Trophoblast cell (in vitro differentiated cells and primary cell): Measurements from ENCODE around the gene USP36.
A peak's percentile ranks its signal among the peaks of the same experiment; 100 is the strongest.

Source experiments
- DNase-seq, 2 donors: peaks; one replicate each; pipeline ENCODE4 v3.0.0-alpha.2; 2016
- H2AFZ ChIP-seq: 2 replicates; pipeline ENCODE4 v1.6.1; 2013; ENCODE audit warnings: low read length, moderate library complexity, mild to moderate bottlenecking; ENCODE audit not compliant: insufficient read depth, poor library complexity
- H2AK5ac ChIP-seq: 2 replicates; pipeline ENCODE4 v1.6.1; 2013; ENCODE audit warnings: mild to moderate bottlenecking, low read length
- H2BK120ac ChIP-seq: 2 replicates; pipeline ENCODE4 v1.6.1; 2013; ENCODE audit warnings: low read length, mild to moderate bottlenecking, moderate library complexity; ENCODE audit not compliant: insufficient read depth, poor library complexity
- H2BK12ac ChIP-seq: 2 replicates; pipeline ENCODE4 v1.6.1; 2013; ENCODE audit warnings: mild to moderate bottlenecking, low read length, moderate library complexity
- H2BK5ac ChIP-seq: 2 replicates; pipeline ENCODE4 v1.6.1; 2013; ENCODE audit warnings: low read length, low read depth, moderate library complexity, mild to moderate bottlenecking; ENCODE audit not compliant: poor library complexity
- H3K14ac ChIP-seq: 2 replicates; pipeline ENCODE4 v1.6.1; 2013; ENCODE audit warnings: mild to moderate bottlenecking, low read length
- H3K18ac ChIP-seq: 2 replicates; pipeline ENCODE4 v1.6.1; 2013; ENCODE audit warnings: mild to moderate bottlenecking, low read length
- H3K23ac ChIP-seq: 2 replicates; pipeline ENCODE4 v1.6.1; 2013; ENCODE audit warnings: low read length
- H3K27ac ChIP-seq: 2 replicates; pipeline ENCODE4 v1.5.1; 2013; ENCODE audit warnings: low read depth, mild to moderate bottlenecking, inconsistent platforms, low read length, moderate library complexity
- H3K27me3 ChIP-seq: 2 replicates; pipeline ENCODE4 v1.6.1; 2013; ENCODE audit warnings: inconsistent platforms, mild to moderate bottlenecking, low read length, moderate library complexity; ENCODE audit not compliant: insufficient read depth
- H3K36me3 ChIP-seq, 2 experiments: 1 replicate in 1 of 2; 2 replicates in 1 of 2; pipeline ENCODE4 v1.6.1; 2013; ENCODE audit warnings: low read length in 2 of 2, mild to moderate bottlenecking in 2 of 2, moderate library complexity in 1 of 2; ENCODE audit not compliant: insufficient read depth in 2 of 2, control insufficient read depth in 1 of 2
- H3K4ac ChIP-seq: 2 replicates; pipeline ENCODE4 v1.6.1; 2013; ENCODE audit warnings: low read depth, mild to moderate bottlenecking, low read length, moderate library complexity
- H3K4me1 ChIP-seq, 2 experiments: 1 replicate in 1 of 2; 2 replicates in 1 of 2; pipeline ENCODE4 v1.6.1; 2013; ENCODE audit warnings: low read length in 2 of 2, mild to moderate bottlenecking in 2 of 2, moderate library complexity in 1 of 2; ENCODE audit not compliant: insufficient read depth in 2 of 2, control insufficient read depth in 1 of 2
- H3K4me2 ChIP-seq: 2 replicates; pipeline ENCODE4 v1.6.1; 2013; ENCODE audit warnings: inconsistent platforms, mild to moderate bottlenecking, low read length, moderate library complexity
- H3K4me3 ChIP-seq: 2 replicates; pipeline ENCODE4 v1.5.1; 2013; ENCODE audit warnings: mild to moderate bottlenecking, low read depth, low read length, inconsistent platforms
- H3K79me1 ChIP-seq: one replicate; pipeline ENCODE4 v1.6.1; 2013; ENCODE audit warnings: low read length
- H3K79me2 ChIP-seq: 2 replicates; pipeline ENCODE4 v1.6.1; 2013; ENCODE audit warnings: low read length, mild to moderate bottlenecking; ENCODE audit not compliant: control insufficient read depth, insufficient read depth, poor library complexity
- H3K9ac ChIP-seq: 2 replicates; pipeline ENCODE4 v1.6.1; 2013; ENCODE audit warnings: mild to moderate bottlenecking, low read length
- H3K9me3 ChIP-seq: 2 replicates; pipeline ENCODE4 v1.6.1; 2013; ENCODE audit warnings: low read depth, mild to moderate bottlenecking, control low read depth, inconsistent platforms, low read length; ENCODE audit not compliant: insufficient read depth
- H4K12ac ChIP-seq: 2 replicates; pipeline ENCODE4 v1.6.1; 2013; ENCODE audit warnings: low read depth, mild to moderate bottlenecking, low read length, moderate library complexity
- H4K8ac ChIP-seq: 2 replicates; pipeline ENCODE4 v1.6.1; 2013; ENCODE audit warnings: low read depth, mild to moderate bottlenecking, low read length, moderate library complexity
- H4K91ac ChIP-seq: one replicate; pipeline ENCODE4 v1.6.1; 2013; ENCODE audit warnings: low read depth, mild to moderate bottlenecking, low read length, moderate library complexity
- WGBS: extraction: QIAGEN DNeasy Blood & Tissue Kit; methylation state at CpG from one replicate; pipeline ENCODE4 v1.1.7; 2013; ENCODE audit warnings: missing lambda C conversion rate; ENCODE audit not compliant: insufficient read length, insufficient coverage; ENCODE audit errors: extremely low coverage; 5-methylcytosine and 5-hydroxymethylcytosine counted together

USP36 gene

DNA sequence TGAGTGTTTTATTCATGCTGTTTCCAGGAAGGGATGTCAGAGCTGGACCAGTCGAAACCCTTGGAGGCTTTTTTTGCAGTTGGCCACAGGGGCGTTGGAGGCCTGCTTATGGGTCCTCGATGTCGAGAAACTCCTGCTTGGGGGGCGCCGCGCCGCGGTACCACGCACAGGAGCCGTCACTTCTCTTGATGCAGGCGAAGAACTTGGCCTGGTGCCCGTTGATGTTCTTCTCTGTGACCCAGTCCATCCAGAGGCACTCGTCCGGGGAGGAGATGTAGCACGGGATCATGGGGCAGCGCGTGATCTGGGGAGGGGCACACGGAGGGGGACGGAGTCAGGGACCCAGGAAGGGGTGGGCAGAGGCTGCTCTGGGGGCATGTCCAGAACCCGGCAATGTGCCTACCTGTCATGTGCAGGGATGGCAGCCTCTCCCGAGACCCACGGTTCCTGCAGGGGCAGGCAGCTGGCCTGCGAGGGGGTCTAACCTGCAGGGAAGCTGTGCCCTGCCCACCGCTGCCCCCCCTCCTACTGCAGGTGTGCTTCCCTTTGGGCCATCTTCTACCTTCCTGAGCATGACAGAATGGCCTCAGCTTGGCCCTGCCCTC, 15.0 kb upstream of the USP36 start:
- H3K4me2 ChIP-seq: no peak overlapping the region

DNA sequence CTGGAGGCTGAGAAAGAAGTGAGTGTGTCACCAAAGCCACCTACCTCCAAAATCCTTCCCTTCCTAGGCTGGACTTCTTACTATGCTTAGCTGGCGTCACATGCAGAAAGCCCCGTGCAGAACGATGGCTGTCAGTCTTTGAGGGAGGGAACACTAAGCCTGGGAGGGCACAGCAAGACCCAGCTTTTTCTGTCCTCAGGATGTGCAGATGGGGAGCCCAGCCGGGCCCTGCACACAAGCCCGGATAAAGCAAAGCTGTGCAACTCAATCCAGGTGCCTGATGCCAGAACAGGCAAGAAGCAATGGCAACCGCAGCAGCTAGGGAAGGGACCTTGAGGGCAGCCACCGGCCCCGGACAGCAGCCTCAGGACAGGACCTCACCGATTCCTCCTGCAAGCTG, 13.9 kb upstream of the USP36 start:
- Histone ChIP-seq H3K4me2 (no peak overlapping the region), H3K36me3 (peaks cover 20 to 23% of the 10 kb centered on the region in 2 experiments), H3K23ac (no peak overlapping the region), H2BK5ac (no peak overlapping the region), H4K91ac (no peak overlapping the region), H3K4ac (no peak overlapping the region), H3K4me1 (peaks cover 3 to 7% of the 10 kb centered on the region in 2 experiments), H2AFZ (no peak overlapping the region), H3K27me3 (no peaks in the 10 kb centered on the region), H3K14ac (no peak overlapping the region), H2BK120ac (no peak overlapping the region), H2AK5ac (no peak overlapping the region), H2BK12ac (no peak overlapping the region), H4K12ac (no peak overlapping the region), H3K18ac (no peak overlapping the region), H3K79me1 (no peaks in the 10 kb centered on the region), H4K8ac (no peak overlapping the region), H3K9me3 (no peaks in the 10 kb centered on the region), H3K79me2 (no peaks in the 10 kb centered on the region), H3K27ac (no peak overlapping the region), H3K9ac (no peak overlapping the region), H3K4me3 (no peak overlapping the region)
- no CpG with 5 or more reads among the region's 9 CpGs for whole genome bisulfite sequencing
- DNase-seq: no peak

More for the DNA sequence above, 15.0 kb upstream of the USP36 start:
- H4K12ac ChIP-seq: no peak overlapping the region
- H4K8ac ChIP-seq: no peak overlapping the region
- H3K14ac ChIP-seq: no peak overlapping the region
- no peaks in the 10 kb centered on the region for H3K79me1 ChIP-seq
- no peak overlapping the region for H2AFZ ChIP-seq
- H3K18ac ChIP-seq: no peak overlapping the region
- H2BK12ac ChIP-seq: no peak overlapping the region
- no peak overlapping the region for H2BK5ac ChIP-seq
- H3K79me2 ChIP-seq: no peaks in the 10 kb centered on the region
- WGBS: no CpG with 5 or more reads among the region's 25 CpGs
- peaks cover 3 to 7% of the 10 kb centered on the region in 2 experiments for H3K4me1 ChIP-seq
- H4K91ac ChIP-seq: no peak overlapping the region
- H3K9ac ChIP-seq: no peak overlapping the region
- H3K4me3 ChIP-seq: no peak overlapping the region
- H3K9me3 ChIP-seq: no peaks in the 10 kb centered on the region
- H3K23ac ChIP-seq: no peak overlapping the region
- H2BK120ac ChIP-seq: no peak overlapping the region
- no peaks in the 10 kb centered on the region for H3K27me3 ChIP-seq
- H3K27ac ChIP-seq: no peak overlapping the region
- DNase-seq: no peak
- no peak overlapping the region for H3K4ac ChIP-seq
- H3K36me3 ChIP-seq: peaks cover 23% of the 10 kb centered on the region in 2 experiments
- H2AK5ac ChIP-seq: no peak overlapping the region

- Histone ChIP-seq H3K79me2 (no peaks in the 10 kb centered on the region), H3K23ac (no peak overlapping the region), H3K18ac (no peak overlapping the region), H2AFZ (no peak overlapping the region), H3K9me3 (no peaks in the 10 kb centered on the region), H3K4me3 (no peak overlapping the region), H2AK5ac (no peak overlapping the region), H3K36me3 (peaks cover 20 to 23% of the 10 kb centered on the region in 2 experiments), H2BK5ac (no peak overlapping the region), H4K8ac (no peak overlapping the region), H3K14ac (no peak overlapping the region), H3K4ac (no peak overlapping the region), H3K9ac (no peak overlapping the region), H2BK120ac (no peak overlapping the region), H3K79me1 (no peaks in the 10 kb centered on the region), H3K4me1 (peaks cover 3 to 7% of the 10 kb centered on the region in 2 experiments), H4K12ac (no peak overlapping the region), H3K27me3 (no peaks in the 10 kb centered on the region), H3K4me2 (no peak overlapping the region), H4K91ac (no peak overlapping the region), H2BK12ac (no peak overlapping the region), H3K27ac (no peak overlapping the region)
- DNase-seq: no peak
- WGBS: no CpG with 5 or more reads among the region's 11 CpGs
Observed at GRCh38 chr17:78853926-78854394, 13.3 kb upstream of the USP36 start.

DNA sequence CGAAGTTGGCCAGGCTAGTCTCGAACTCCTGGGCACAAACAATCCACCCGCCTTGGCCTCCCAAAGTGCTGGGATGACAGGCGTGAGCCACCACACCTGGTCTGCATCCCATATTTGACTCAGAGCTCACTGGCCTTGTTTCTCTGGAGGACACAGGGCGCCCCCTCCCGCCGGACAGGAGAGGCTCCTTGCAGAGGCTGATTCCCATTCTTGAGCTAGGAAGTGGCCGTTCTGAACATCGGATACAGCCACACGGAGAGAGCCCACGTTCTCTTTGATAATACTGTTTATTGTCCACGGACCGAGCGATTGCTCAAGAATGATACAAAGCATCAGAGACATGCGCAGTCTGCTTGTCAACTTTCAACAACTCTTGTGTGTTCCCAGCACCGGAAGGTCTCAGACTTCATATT, 12.1 kb upstream of the USP36 start:
- Histone ChIP-seq H2AK5ac (no peak overlapping the region), H3K4me1 (peaks cover 3 to 7% of the 10 kb centered on the region in 2 experiments), H2BK120ac (no peak overlapping the region), H3K79me1 (no peaks in the 10 kb centered on the region), H2BK5ac (no peak overlapping the region), H2BK12ac (no peak overlapping the region), H3K27ac (no peak overlapping the region), H3K36me3 (peaks cover 20 to 23% of the 10 kb centered on the region in 2 experiments), H3K4ac (no peak overlapping the region), H3K9me3 (no peaks in the 10 kb centered on the region), H3K18ac (no peak overlapping the region), H3K4me3 (no peak overlapping the region), H3K23ac (no peak overlapping the region), H4K91ac (no peak overlapping the region), H4K8ac (no peak overlapping the region), H3K14ac (no peak overlapping the region), H3K79me2 (no peaks in the 10 kb centered on the region), H3K9ac (no peak overlapping the region), H2AFZ (no peak overlapping the region), H4K12ac (no peak overlapping the region), H3K27me3 (no peaks in the 10 kb centered on the region), H3K4me2 (no peak overlapping the region)
- no CpG with 5 or more reads among the region's 16 CpGs for WGBS
- DNase-seq: peak; percentile 67 to 78
